Naive thymus-derived CD8-positive, alpha-beta T cell (primary cell): ENCODE data around the gene HPGDS. TPM values are rescaled to one million over a fixed set of nuclear protein-coding genes. Genes with fewer than 3 reads are reported as not detected.

Source experiments
- ATAC-seq, 2 donors: fragments of 150-1000 bp; cut with Tn5 transposase in 1 of 2; sonication (Bioruptor Pico), chemical (Tn5 transposase) in 1 of 2; 1 replicate in 1 of 2; 2 replicates in 1 of 2; pipeline ENCODE4 v1.10.0; 2021; ENCODE audit warnings: mild to moderate bottlenecking in 2 of 2, moderate library complexity in 2 of 2
- POLR2A ChIA-PET: fragments of 350-600 bp; sonication (Branson Sonifier 250); formaldehyde crosslinking; loops from one replicate; lab custom pipeline; 2021; ENCODE audit warnings: antibody characterized with exemption; lab: Charles Lee
- DNase-seq, 10 donors: peaks; one replicate each; pipeline versions ENCODE4 v3.0.0 to v3.0.0-alpha.2; 2020 to 2022
- H3K27ac Mint-ChIP-seq, 10 donors: one replicate each; pipeline ENCODE4 v1.8.0; 2020 to 2022; ENCODE audit warnings: mild to moderate bottlenecking in 10 of 10, mixed read lengths in 10 of 10, moderate library complexity in 4 of 10, inconsistent platforms in 1 of 10
- H3K27me3 Mint-ChIP-seq, 5 donors: one replicate each; pipeline ENCODE4 v1.8.0; 2021 to 2022; ENCODE audit warnings: mixed read lengths in 5 of 5
- H3K36me3 Mint-ChIP-seq, 3 donors: one replicate each; pipeline ENCODE4 v1.8.0; 2020 to 2022; ENCODE audit warnings: mixed read lengths in 3 of 3, mild to moderate bottlenecking in 2 of 3, inconsistent platforms in 1 of 3
- H3K4me1 Mint-ChIP-seq, 4 donors: one replicate each; pipeline ENCODE4 v1.8.0; 2021 to 2022; ENCODE audit warnings: mixed read lengths in 4 of 4
- H3K4me3 Mint-ChIP-seq, 10 donors: one replicate each; pipeline ENCODE4 v1.8.0; 2020 to 2022; ENCODE audit warnings: mild to moderate bottlenecking in 10 of 10, mixed read lengths in 10 of 10, moderate library complexity in 6 of 10, inconsistent platforms in 1 of 10
- H3K9me3 Mint-ChIP-seq, 9 donors: one replicate each; pipeline ENCODE4 v1.8.0; 2020 to 2022; ENCODE audit warnings: mixed read lengths in 9 of 9, mild to moderate bottlenecking in 3 of 9, inconsistent platforms in 1 of 9, moderate library complexity in 1 of 9
- polyA plus RNA-seq, 3 donors: library from polyadenylated mRNA; unstranded; fragments of 300-500 nt; fragmentation: Illumina TruSeq; gene quantifications; one replicate each; pipeline ENCODE4 v1.2.3, GENCODE V29; 2021
- total RNA-seq, 8 experiments: library from RNA in 2 of 8; stranded (reverse) in 2 of 8; gene quantifications; one replicate each; pipeline ENCODE4 v1.2.3 and lab custom pipeline; 2021 to 2026

Gene HPGDS
- total and polyA plus RNA-seq, 5 experiments from 2014 or later: 0.11 TPM; not detected in 4

GRCh38 chr4:94370533-94371254, 28.1 kb upstream of the HPGDS start:
- H3K4me3 Mint-ChIP-seq: no peak overlapping the region

GRCh38 chr4:94369046-94369445, 26.4 kb upstream of the HPGDS start:
- Mint-ChIP-seq H3K4me1 (no peaks in the 10 kb centered on the region), H3K4me3 (no peak overlapping the region), H3K27ac (no peak overlapping the region), H3K9me3 (peaks cover 0 to 10% (median 3%) of the 10 kb centered on the region in 9 donors), H3K27me3 (peaks cover 2 to 20% (median 11%) of the 10 kb centered on the region in 5 donors), H3K36me3 (peaks cover 0 to 7% (median 7%) of the 10 kb centered on the region in 3 donors)
- ATAC-seq (no peak), DNase-seq (no peak)
- POLR2A ChIA-PET: no interaction called here

More at GRCh38 chr4:94370533-94371254, 28.1 kb upstream of the HPGDS start:
- DNase-seq (no peak), ATAC-seq (no peak)
- Mint-ChIP-seq H3K36me3 (peaks cover 0 to 7% (median 7%) of the 10 kb centered on the region in 3 donors), H3K4me1 (no peaks in the 10 kb centered on the region), H3K9me3 (peaks cover 0 to 10% (median 3%) of the 10 kb centered on the region in 9 donors), H3K27me3 (peaks cover 6 to 31% (median 10%) of the 10 kb centered on the region in 5 donors), H3K27ac (no peak overlapping the region)
- POLR2A ChIA-PET: no interaction called here

- H3K9me3 Mint-ChIP-seq: peaks cover 0 to 10% (median 3%) of the 10 kb centered on the region in 9 donors
- H3K36me3 Mint-ChIP-seq: peaks cover 0 to 7% (median 7%) of the 10 kb centered on the region in 3 donors
- H3K4me1 Mint-ChIP-seq: no peaks in the 10 kb centered on the region
- DNase-seq (no peak), ATAC-seq (no peak)
- no peak overlapping the region for H3K4me3 Mint-ChIP-seq
- POLR2A ChIA-PET: no interaction called here
- no peak overlapping the region for H3K27ac Mint-ChIP-seq
- H3K27me3 Mint-ChIP-seq: peaks cover 2 to 20% (median 9%) of the 10 kb centered on the region in 5 donors
Measured at GRCh38 chr4:94368459-94368858, 25.8 kb upstream of the HPGDS start.

GRCh38 chr4:94365304-94365703, 22.7 kb upstream of the HPGDS start:
- peaks cover 2 to 20% (median 9%) of the 10 kb centered on the region in 5 donors for H3K27me3 Mint-ChIP-seq
- H3K9me3 Mint-ChIP-seq: peaks cover 0 to 10% (median 3%) of the 10 kb centered on the region in 9 donors
- DNase-seq: no peak
- peaks cover 0 to 7% (median 7%) of the 10 kb centered on the region in 3 donors for H3K36me3 Mint-ChIP-seq
- no peaks in the 10 kb centered on the region for H3K4me1 Mint-ChIP-seq
- H3K4me3 Mint-ChIP-seq: no peak overlapping the region
- H3K27ac Mint-ChIP-seq: no peak overlapping the region
- ATAC-seq: no peak
- POLR2A ChIA-PET: no interaction called here

GRCh38 chr4:94364527-94364926, 21.9 kb upstream of the HPGDS start:
- Mint-ChIP-seq H3K36me3 (peaks cover 0 to 7% (median 7%) of the 10 kb centered on the region in 3 donors), H3K27me3 (peaks cover 2 to 13% (median 9%) of the 10 kb centered on the region in 5 donors), H3K4me3 (no peak overlapping the region), H3K9me3 (peaks cover 0 to 10% (median 3%) of the 10 kb centered on the region in 9 donors), H3K4me1 (no peaks in the 10 kb centered on the region), H3K27ac (no peak overlapping the region)
- ATAC-seq (no peak), DNase-seq (no peak)
- POLR2A ChIA-PET: no interaction called here

GRCh38 chr4:94363136-94363655, 20.6 kb upstream of the HPGDS start:
- DNase-seq (no peak), ATAC-seq (no peak)
- H3K36me3 Mint-ChIP-seq: peaks cover 0 to 7% (median 7%) of the 10 kb centered on the region in 3 donors
- H3K27me3 Mint-ChIP-seq: peaks cover 2 to 12% (median 9%) of the 10 kb centered on the region in 5 donors
- H3K9me3 Mint-ChIP-seq: peaks cover 0 to 10% (median 3%) of the 10 kb centered on the region in 9 donors
- H3K4me1 Mint-ChIP-seq: no peaks in the 10 kb centered on the region
- no peak overlapping the region for H3K27ac Mint-ChIP-seq
- no peak overlapping the region for H3K4me3 Mint-ChIP-seq
- POLR2A ChIA-PET: no interaction called here

GRCh38 chr4:94359838-94360237, 17.2 kb upstream of the HPGDS start:
- Mint-ChIP-seq H3K36me3 (no peaks in the 10 kb centered on the region), H3K4me3 (no peak overlapping the region), H3K27me3 (peaks cover 0 to 5% (median 0%) of the 10 kb centered on the region in 5 donors), H3K9me3 (no peaks in the 10 kb centered on the region), H3K27ac (no peak overlapping the region), H3K4me1 (no peaks in the 10 kb centered on the region)
- POLR2A ChIA-PET: no interaction called here
- no peak for DNase-seq
- no peak for ATAC-seq

GRCh38 chr4:94359221-94359620, 16.6 kb upstream of the HPGDS start:
- Mint-ChIP-seq H3K27me3 (peaks cover 0 to 5% (median 0%) of the 10 kb centered on the region in 5 donors), H3K4me3 (no peak overlapping the region), H3K4me1 (no peaks in the 10 kb centered on the region), H3K36me3 (no peaks in the 10 kb centered on the region), H3K27ac (no peak overlapping the region), H3K9me3 (no peaks in the 10 kb centered on the region)
- no peak for DNase-seq
- no peak for ATAC-seq
- POLR2A ChIA-PET: no interaction called here

GRCh38 chr4:94358101-94358500, 15.5 kb upstream of the HPGDS start:
- no peak overlapping the region for H3K4me3 Mint-ChIP-seq
- peaks cover 0 to 5% (median 0%) of the 10 kb centered on the region in 5 donors for H3K27me3 Mint-ChIP-seq
- no peak for DNase-seq
- no peak overlapping the region for H3K27ac Mint-ChIP-seq
- no peaks in the 10 kb centered on the region for H3K4me1 Mint-ChIP-seq
- H3K9me3 Mint-ChIP-seq: no peaks in the 10 kb centered on the region
- POLR2A ChIA-PET: no interaction called here
- no peaks in the 10 kb centered on the region for H3K36me3 Mint-ChIP-seq
- ATAC-seq: no peak

- no peak for DNase-seq
- H3K9me3 Mint-ChIP-seq: no peaks in the 10 kb centered on the region
- H3K27me3 Mint-ChIP-seq: peaks cover 0 to 5% (median 0%) of the 10 kb centered on the region in 5 donors
- no peaks in the 10 kb centered on the region for H3K4me1 Mint-ChIP-seq
- H3K27ac Mint-ChIP-seq: no peak overlapping the region
- H3K36me3 Mint-ChIP-seq: no peaks in the 10 kb centered on the region
- POLR2A ChIA-PET: no interaction called here
- no peak overlapping the region for H3K4me3 Mint-ChIP-seq
- no peak for ATAC-seq
Measured at GRCh38 chr4:94357624-94358023, 15.0 kb upstream of the HPGDS start.

GRCh38 chr4:94356444-94356843, 13.8 kb upstream of the HPGDS start:
- ATAC-seq (no peak), DNase-seq (no peak)
- no peaks in the 10 kb centered on the region for H3K9me3 Mint-ChIP-seq
- H3K4me3 Mint-ChIP-seq: no peak overlapping the region
- peaks cover 0 to 6% (median 1%) of the 10 kb centered on the region in 5 donors for H3K27me3 Mint-ChIP-seq
- peaks cover 1 to 11% (median 3%) of the 10 kb centered on the region in 4 donors for H3K4me1 Mint-ChIP-seq
- POLR2A ChIA-PET: no interaction called here
- H3K36me3 Mint-ChIP-seq: no peaks in the 10 kb centered on the region
- H3K27ac Mint-ChIP-seq: no peak overlapping the region

- ATAC-seq (no peak), DNase-seq (no peak)
- Mint-ChIP-seq H3K4me3 (no peak overlapping the region), H3K4me1 (peaks cover 1 to 13% (median 3%) of the 10 kb centered on the region in 4 donors), H3K27me3 (peaks cover 4 to 16% (median 5%) of the 10 kb centered on the region in 5 donors), H3K36me3 (no peaks in the 10 kb centered on the region), H3K9me3 (no peaks in the 10 kb centered on the region), H3K27ac (no peak overlapping the region)
- POLR2A ChIA-PET: no interaction called here
Measured at GRCh38 chr4:94354474-94354896, 11.8 kb upstream of the HPGDS start.

- H3K9me3 Mint-ChIP-seq: no peaks in the 10 kb centered on the region
- H3K27ac Mint-ChIP-seq: no peak overlapping the region
- DNase-seq (no peak), ATAC-seq (no peak)
- no peak overlapping the region for H3K4me3 Mint-ChIP-seq
- H3K27me3 Mint-ChIP-seq: peaks cover 4 to 16% (median 5%) of the 10 kb centered on the region in 5 donors
- H3K4me1 Mint-ChIP-seq: peaks cover 1 to 13% (median 3%) of the 10 kb centered on the region in 4 donors
- POLR2A ChIA-PET: no interaction called here
- H3K36me3 Mint-ChIP-seq: no peaks in the 10 kb centered on the region
Measured at GRCh38 chr4:94352996-94353395, 10.4 kb upstream of the HPGDS start.
